Measurements from ENCODE around the gene SLC35D2.

SLC35D2 gene

DNA sequence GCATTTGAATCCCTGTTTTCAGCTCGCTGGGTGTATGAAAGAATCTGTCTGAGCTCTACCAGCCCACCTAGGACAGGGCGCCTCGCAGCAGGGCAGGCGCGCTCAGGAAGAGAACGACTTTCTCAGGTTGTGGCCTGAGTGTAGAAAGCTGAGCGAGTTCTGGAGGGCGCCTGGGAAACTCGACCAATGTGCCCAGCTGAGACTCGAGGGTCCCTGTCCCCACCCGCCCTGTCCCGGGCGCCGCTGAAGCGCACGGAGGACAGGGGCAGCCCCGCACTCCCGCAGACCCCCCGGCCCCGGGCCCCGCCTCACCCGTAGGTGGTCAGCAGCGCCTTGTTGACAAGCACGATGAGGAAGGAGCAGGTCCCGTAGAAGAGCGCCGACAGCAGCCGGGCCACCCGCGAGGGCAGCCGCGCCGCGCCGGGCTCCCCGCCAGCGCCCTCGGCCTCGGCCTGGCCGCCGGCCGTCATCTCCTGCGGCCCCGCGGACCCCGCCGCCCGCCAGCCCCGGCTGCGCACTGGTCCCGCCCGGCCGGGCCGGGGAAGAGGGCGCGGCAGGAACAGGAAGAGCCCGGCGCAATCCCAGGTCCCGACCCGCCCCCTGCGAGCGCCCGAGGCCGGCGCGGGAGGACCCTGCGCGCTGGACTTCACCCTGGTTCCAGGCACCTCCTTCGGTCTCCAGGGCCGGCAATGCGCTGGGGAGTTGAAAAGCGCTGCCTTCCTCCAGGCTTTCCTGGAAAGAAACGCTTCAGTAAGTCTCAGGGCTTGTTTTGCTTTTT lies at the start of gene SLC35D2:
Gene SLC35D2 (minus strand): TSS at position 547 of the 778 bp plus-strand sequence. CDS start 77 bp downstream, at position 470.
- peaks cover 6 to 13% of the 10 kb centered on the region in 2 donors for H3K36me3 Mint-ChIP-seq

DNA sequence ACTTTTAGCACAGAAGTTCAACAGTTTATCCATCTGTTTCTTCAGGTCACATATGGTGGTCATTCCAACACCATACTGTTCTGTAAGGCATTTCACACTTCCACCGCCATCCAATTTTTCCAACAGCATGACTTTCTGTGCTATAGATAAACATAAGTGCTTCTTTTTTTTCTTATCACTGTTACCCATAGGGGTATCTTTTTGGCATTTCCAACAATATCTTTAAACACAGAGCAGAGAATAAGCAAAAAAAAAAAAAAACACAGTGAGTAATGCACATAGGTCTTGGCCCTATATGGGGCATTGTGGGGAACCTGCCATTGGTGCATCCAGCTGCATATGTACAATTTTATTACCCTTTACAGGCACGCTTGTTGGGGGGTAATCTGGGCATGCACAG lies 46.9 kb upstream of the SLC35D2 start:
- DNase-seq: no peak
- Mint-ChIP-seq H3K27me3 (peaks cover 4 to 8% of the 10 kb centered on the region in 2 donors), H3K4me1 (no peaks in the 10 kb centered on the region), H3K4me3 (no peak overlapping the region), H3K36me3 (peaks cover 0 to 2% of the 10 kb centered on the region in 2 donors), H3K9me3 (no peaks in the 10 kb centered on the region), H3K27ac (no peak overlapping the region)
- no peak for ATAC-seq (replicated peaks)

More for the DNA sequence above, at the start of gene SLC35D2:
- Mint-ChIP-seq H3K4me1 (peaks cover 5 to 12% of the 10 kb centered on the region in 2 donors), H3K4me3 (peak within 1 kb of the TSS; percentile 77 to 84), H3K9me3 (no peaks in the 10 kb centered on the region), H3K27ac (peak within 1 kb of the TSS; percentile 31), H3K27me3 (peaks cover 13 to 14% of the 10 kb centered on the region in 2 donors)
- DNase-seq (no peak), ATAC-seq (replicated peaks) (peak; percentile 71 to 72)

DNA sequence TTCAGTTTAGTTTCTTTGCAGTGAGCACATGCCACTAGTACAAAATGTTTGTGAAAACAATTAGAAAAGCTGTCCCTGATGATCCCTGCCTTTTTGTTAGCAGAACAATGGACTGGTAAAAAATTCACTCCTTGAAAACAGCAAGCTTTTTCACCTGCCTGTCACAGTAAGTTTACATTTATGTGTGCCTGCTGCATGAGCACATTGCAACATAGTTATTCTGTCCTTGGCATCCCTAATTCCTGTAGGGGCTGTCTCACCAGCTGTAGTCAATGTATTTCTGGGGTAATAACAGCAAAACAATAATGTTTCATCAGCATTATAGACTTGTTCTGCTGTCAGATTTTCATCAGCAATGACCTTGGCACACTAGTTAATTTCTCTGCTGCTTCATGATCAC lies 46.2 kb upstream of the SLC35D2 start:
- Mint-ChIP-seq H3K27me3 (peaks cover 4 to 8% of the 10 kb centered on the region in 2 donors), H3K9me3 (no peaks in the 10 kb centered on the region), H3K4me3 (no peak overlapping the region), H3K36me3 (peaks cover 0 to 2% of the 10 kb centered on the region in 2 donors), H3K4me1 (no peaks in the 10 kb centered on the region), H3K27ac (no peak overlapping the region)
- ATAC-seq (replicated peaks) (no peak), DNase-seq (no peak)

DNA sequence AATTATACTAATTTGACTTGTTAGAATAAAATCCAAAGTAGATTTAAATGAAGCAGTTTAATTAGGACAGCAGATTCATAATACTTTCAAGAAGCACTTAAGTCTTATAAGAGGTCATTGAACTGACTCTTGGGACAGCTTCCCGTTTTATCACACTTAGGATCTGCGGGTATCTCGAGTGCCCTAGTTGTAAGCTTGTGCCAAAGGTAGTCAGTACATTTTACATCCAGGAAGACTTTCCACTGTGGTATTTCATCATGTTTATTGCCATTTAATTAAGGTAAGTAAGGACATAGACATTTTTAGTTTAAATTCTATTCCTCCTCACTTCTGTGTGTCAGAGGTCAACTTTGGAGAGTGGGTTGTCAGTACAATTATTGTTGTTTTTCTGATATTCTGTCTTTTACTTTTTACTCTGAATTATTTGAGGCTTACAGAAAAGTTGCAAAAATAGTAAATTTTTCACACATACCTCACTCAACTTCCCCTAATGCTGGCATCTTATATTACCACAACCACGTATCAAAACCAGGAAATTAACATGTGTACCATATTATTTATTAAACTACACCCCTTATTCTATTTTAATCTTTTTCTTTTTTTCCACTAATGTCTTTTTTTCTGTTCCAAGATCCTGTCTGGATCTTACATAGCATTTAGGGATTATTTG lies 42.1 kb upstream of the SLC35D2 start:
- DNase-seq (no peak), ATAC-seq (replicated peaks) (no peak)
- Mint-ChIP-seq H3K4me3 (no peak overlapping the region), H3K27me3 (no peaks in the 10 kb centered on the region), H3K27ac (no peak overlapping the region), H3K4me1 (peaks cover 3 to 8% of the 10 kb centered on the region in 2 donors), H3K9me3 (no peaks in the 10 kb centered on the region), H3K36me3 (no peaks in the 10 kb centered on the region)

DNA sequence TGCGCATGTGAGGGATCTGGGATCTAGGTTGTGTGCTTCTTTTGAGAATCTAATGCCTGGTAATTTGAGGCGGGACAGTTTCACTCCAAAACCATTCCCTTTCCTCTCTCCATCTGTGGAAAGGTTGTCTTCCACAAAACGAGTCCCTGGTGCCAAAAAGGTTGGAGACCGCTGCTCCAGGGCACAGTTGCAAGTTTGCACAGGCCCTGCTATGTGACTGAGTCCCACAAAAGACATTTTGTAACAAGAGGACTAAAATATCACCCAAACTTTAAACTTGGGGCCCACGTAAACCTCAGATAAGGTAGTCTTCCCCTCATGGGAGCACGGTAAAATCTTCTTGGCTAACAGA lies 40.5 kb upstream of the SLC35D2 start:
- ATAC-seq (replicated peaks) (no peak), DNase-seq (no peak)
- no peak overlapping the region for H3K4me3 Mint-ChIP-seq
- H3K9me3 Mint-ChIP-seq: no peaks in the 10 kb centered on the region
- H3K4me1 Mint-ChIP-seq: peaks cover 9 to 24% of the 10 kb centered on the region in 2 donors
- H3K36me3 Mint-ChIP-seq: no peaks in the 10 kb centered on the region
- H3K27me3 Mint-ChIP-seq: no peaks in the 10 kb centered on the region
- H3K27ac Mint-ChIP-seq: no peak overlapping the region

DNA sequence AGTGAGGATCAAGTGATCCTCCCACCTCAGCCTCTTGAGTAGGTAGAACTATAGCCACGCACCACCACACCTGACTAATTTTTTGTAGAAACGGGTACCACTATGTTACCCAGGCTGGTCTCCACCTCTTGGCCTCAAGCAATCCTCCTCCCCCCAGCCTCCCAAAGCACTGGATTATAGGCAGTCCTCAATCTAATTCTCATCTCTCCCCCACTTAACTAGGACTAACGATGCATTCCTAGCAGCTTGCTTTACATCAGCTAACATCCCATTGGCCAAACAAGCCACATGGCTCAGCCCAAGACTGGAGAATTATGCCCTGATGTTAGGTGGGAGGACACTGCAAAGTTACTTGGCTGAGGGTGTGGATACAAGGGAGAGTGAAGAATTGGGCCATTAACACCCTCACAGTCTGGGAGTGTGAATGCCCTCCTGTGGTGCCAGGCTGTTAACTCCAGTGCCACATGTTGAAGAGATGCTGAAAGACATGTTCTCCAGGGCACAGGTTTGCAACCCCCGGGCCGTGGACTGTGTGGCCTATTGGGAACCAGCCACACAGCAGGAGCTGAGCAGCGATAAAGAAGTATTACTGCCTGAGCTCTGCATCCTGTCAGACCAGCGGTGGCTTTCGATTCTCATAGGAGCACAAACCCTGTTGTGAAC lies 39.9 kb upstream of the SLC35D2 start:
- DNase-seq: no peak
- Mint-ChIP-seq H3K27ac (peak overlapping the region; percentile 9), H3K27me3 (no peaks in the 10 kb centered on the region), H3K4me3 (no peak overlapping the region), H3K9me3 (no peaks in the 10 kb centered on the region), H3K36me3 (no peaks in the 10 kb centered on the region), H3K4me1 (peaks cover 9 to 24% of the 10 kb centered on the region in 2 donors)
- no peak for ATAC-seq (replicated peaks)

DNA sequence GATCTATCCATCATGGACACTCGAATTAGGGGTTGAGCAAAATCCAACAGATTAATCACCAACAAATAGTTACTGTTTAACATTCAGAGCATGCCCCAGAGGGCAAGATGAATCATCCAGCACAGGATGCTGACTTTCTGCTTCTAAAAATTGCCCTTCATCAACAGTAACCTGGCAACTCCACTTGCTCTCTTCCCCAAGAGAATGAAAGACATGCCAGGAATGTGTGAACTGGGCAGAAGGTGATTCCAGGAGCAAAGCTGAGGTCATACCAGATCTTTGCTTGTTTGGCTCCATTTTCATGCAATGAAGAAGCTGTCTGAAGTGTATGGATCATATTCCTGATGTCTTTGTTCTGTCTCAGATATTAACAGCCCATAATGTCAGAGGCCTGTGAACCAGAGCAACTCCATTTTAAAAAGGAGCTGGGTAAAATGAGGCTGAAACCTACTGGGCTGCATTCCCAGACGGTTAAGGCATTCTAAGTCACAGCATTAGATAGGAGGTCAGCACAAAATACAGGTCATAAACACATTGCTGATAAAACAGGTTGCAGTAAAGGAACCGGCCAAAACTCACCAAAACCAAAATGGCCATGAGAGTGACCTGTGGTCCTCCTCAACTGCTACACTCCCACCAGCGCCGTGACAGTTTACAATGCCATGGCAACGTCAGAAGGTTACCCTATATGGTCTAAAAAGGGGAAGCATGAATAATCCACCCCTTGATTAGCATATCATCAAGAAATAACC lies 37.1 kb upstream of the SLC35D2 start:
- Mint-ChIP-seq H3K4me3 (no peak overlapping the region), H3K27ac (peak overlapping the region; percentile 81), H3K27me3 (no peaks in the 10 kb centered on the region), H3K4me1 (peaks cover 12 to 32% of the 10 kb centered on the region in 2 donors), H3K36me3 (peaks cover 4% of the 10 kb centered on the region in 2 donors), H3K9me3 (no peaks in the 10 kb centered on the region)
- ATAC-seq (replicated peaks) (peak in 1 of 2 donors; percentile 9), DNase-seq (peak; percentile 15)

DNA sequence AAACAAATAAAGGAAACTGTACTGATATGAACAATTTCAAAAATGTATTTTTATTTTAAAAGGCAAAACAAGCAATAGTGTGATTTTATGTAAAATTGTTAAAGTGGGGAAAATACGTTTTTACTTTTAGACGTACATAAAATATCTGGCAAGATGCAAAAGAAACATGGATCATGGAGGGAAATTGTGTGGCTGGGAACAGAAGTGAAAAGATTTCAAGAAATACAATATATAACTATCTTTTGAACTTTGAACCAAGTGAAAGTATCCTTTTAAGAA lies 36.1 kb upstream of the SLC35D2 start:
- peak overlapping the region; percentile 91 to 92 for H3K4me3 Mint-ChIP-seq
- peaks cover 4% of the 10 kb centered on the region in 2 donors for H3K36me3 Mint-ChIP-seq
- ATAC-seq (replicated peaks) (no peak), DNase-seq (no peak)
- H3K9me3 Mint-ChIP-seq: no peaks in the 10 kb centered on the region
- peaks cover 12 to 32% of the 10 kb centered on the region in 2 donors for H3K4me1 Mint-ChIP-seq
- H3K27ac Mint-ChIP-seq: peak overlapping the region; percentile 79
- H3K27me3 Mint-ChIP-seq: no peaks in the 10 kb centered on the region

DNA sequence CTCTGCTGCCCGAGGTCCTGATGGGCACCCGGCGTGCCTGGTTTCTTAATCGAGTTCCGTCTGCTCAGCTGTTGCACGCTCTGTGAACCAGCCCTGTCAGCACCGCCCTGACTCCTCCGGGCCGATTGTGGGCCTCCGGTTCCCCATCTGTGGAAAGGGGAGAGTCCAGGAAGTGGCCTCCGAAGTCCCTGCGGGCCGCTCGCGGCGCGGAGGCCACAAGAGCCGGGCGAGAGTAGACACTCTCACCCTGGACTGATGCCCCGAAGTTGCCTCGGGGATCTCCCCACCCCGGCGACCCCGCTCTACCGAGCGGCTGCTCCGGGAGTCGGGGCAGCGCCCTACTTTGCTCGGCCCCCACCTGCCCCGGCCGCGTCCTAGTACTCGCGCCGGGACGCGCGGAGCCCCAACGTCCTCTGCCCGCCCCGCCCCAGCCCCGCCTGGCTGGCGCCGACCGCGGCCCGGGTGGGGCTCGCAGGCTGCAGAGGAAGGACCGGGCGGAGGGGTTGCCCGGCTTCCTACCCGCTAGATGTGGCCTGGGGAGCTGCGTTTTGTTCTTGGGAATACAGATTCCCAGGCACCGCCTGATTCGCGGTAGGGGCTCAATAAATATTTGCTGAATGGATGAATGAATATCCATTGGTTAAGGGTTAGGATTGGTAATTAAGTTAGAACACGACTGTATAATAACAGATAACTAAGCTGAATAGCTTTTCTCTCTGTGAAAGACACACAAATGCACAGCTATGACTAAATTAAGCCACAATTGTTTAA lies 35.6 kb upstream of the SLC35D2 start:
- Mint-ChIP-seq H3K36me3 (peaks cover 4% of the 10 kb centered on the region in 2 donors), H3K9me3 (no peaks in the 10 kb centered on the region), H3K27ac (peak overlapping the region; percentile 91), H3K4me3 (peak overlapping the region; percentile 91 to 92), H3K4me1 (peaks cover 12 to 36% of the 10 kb centered on the region in 2 donors), H3K27me3 (no peaks in the 10 kb centered on the region)
- ATAC-seq (replicated peaks) (peak; percentile 49 to 56), DNase-seq (peak; percentile 64)

DNA sequence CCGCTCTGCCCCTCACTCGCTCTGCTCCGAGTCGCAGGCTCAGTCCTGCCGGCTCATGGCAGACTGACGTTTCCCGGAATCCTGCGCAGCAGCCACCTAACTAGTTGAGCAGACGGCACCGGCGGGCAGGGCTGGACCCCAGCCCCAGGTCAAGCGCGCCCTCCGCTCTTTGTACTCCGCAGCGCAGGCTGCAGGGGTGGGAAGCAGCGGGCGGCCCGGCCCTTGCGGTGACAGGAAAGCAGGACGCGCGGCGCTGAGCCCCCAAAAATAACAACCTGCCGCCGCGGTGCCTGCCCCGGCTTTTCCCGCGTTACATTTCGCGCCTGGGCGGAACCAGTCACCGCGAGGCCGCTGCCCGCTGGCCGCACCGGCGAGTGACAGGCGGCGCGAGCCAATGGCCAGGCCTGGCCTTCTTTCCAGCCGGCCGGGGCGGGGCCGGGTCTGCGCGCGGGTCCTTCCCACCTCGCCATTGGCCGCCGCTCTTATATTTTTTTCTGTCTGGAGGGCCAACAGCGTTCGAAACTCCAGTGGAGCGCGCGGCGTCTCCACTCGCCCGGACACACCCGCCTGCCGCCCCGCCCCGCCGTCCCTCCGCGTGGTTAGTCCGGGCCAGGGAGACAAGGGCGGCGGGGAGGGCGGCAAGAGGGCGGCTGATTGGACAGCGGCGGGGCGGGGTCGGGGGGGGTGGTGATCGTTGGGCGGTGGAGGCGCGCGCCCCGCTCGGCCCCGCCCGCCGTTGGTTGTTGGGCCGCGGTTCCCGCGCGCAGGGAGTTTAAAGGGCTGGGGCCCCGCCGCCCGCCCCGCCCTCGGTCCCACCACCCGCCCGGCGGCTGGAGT lies 34.8 kb upstream of the SLC35D2 start, which contains the start of gene ZNF367:
Gene ZNF367 (minus strand): TSS at position 288 of the 837 bp plus-strand sequence. CDS start 338 bp downstream, outside the sequence.
- Mint-ChIP-seq H3K4me1 (peaks cover 20 to 44% of the 10 kb centered on the region in 2 donors), H3K9me3 (no peaks in the 10 kb centered on the region), H3K27me3 (no peaks in the 10 kb centered on the region)

DNA sequence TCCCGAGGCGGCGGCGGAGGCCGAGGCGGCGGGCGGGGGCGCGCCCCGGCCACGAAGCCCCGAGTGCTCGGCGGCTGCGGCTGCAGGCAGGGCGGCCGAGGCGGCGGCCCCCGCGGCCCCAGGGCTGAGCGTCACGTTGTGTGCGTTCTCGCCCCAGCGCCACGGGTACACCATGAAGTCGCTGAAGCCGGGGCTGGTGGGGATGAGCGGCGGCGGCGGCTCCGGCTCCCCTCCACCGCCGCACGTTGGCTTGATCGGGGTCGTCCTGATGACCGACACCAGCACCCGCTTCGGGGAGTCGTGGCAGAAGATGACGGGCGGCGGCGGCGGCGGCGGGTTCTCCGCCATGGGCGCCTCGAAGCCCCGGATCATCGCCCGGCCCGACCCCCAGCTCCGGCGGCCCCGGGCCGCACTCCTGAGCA lies 34.2 kb upstream of the SLC35D2 start:
- ATAC-seq (replicated peaks): peak; percentile 1 to 4
- Mint-ChIP-seq H3K27ac (peak overlapping the region; percentile 95), H3K27me3 (no peaks in the 10 kb centered on the region), H3K9me3 (no peaks in the 10 kb centered on the region), H3K4me3 (peak overlapping the region; percentile 91 to 92), H3K36me3 (peaks cover 4% of the 10 kb centered on the region in 2 donors), H3K4me1 (peaks cover 21 to 50% of the 10 kb centered on the region in 2 donors)
- DNase-seq: no peak

More for the DNA sequence above, 34.8 kb upstream of the SLC35D2 start, which contains the start of gene ZNF367:
- H3K27ac Mint-ChIP-seq: peak within 1 kb of the TSS; percentile 95
- ATAC-seq (replicated peaks) (peak; percentile 80 to 82), DNase-seq (peak; percentile 94)
- H3K4me3 Mint-ChIP-seq: peak within 1 kb of the TSS; percentile 91 to 92
- peaks cover 4% of the 10 kb centered on the region in 2 donors for H3K36me3 Mint-ChIP-seq

DNA sequence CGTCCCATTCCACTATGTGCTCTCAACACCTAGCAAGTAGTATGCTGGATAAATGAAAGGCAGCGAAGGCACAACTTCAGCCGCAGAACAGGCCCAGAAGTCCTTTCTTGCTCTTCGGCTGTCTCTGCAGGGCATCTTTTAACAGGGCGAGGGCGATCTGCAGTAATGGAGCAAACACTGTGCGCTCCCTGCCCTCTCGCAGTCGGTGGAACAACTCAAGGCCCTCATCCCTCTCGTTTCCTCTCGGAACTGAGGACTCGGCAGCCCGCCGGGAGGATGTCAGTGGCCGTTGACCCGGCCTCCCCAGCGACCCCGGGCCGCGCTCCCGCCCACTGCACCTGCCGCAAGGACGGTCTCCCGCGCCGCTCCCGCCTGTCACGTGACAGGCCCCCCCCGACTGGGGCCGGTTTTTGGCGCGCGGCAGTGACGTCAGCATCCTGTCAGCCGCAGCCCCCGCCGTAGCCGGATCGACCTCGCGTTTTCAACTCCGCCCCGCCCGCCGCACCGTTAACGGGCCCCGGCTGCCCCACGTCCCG lies 33.6 kb upstream of the SLC35D2 start:
- no peaks in the 10 kb centered on the region for H3K27me3 Mint-ChIP-seq
- peaks cover 4% of the 10 kb centered on the region in 2 donors for H3K36me3 Mint-ChIP-seq
- no peaks in the 10 kb centered on the region for H3K9me3 Mint-ChIP-seq
- H3K27ac Mint-ChIP-seq: peak overlapping the region; percentile 89
- peak; percentile 77 for DNase-seq
- peaks cover 21 to 56% of the 10 kb centered on the region in 2 donors for H3K4me1 Mint-ChIP-seq
- ATAC-seq (replicated peaks): peak; percentile 12 to 21
- peak overlapping the region; percentile 90 to 91 for H3K4me3 Mint-ChIP-seq
